GM10248 (cell line): ENCODE data around the gene SPOCD1.

ENCODE experiments used
- CTCF ChIA-PET: fragments of 300-600 bp; sonication (Branson Sonifier 250); formaldehyde crosslinking; extraction: SDS; loops from one replicate; lab custom pipeline; 2021; ENCODE audit warnings: antibody characterized with exemption; lab: Yijun Ruan, JAX
- POLR2A ChIA-PET: fragments of 350-650 bp; sonication (Branson Sonifier 250); formaldehyde crosslinking; extraction: SDS; loops from one replicate; lab custom pipeline; 2020; ENCODE audit warnings: antibody characterized with exemption; lab: Yijun Ruan, JAX
- DNase-seq: peaks from one replicate; pipeline ENCODE4 v3.0.0; 2012; ENCODE audit errors: extremely low spot score
- TF ChIP-seq, protein P1 (sequence below): IDR thresholded peaks from 2 replicates; pipeline ENCODE4 v1.5.1; 2012; ENCODE audit warnings: mild to moderate bottlenecking, low read depth; ENCODE audit errors: extremely low read depth, missing control alignments, control extremely low read depth

SPOCD1 gene

DNA sequence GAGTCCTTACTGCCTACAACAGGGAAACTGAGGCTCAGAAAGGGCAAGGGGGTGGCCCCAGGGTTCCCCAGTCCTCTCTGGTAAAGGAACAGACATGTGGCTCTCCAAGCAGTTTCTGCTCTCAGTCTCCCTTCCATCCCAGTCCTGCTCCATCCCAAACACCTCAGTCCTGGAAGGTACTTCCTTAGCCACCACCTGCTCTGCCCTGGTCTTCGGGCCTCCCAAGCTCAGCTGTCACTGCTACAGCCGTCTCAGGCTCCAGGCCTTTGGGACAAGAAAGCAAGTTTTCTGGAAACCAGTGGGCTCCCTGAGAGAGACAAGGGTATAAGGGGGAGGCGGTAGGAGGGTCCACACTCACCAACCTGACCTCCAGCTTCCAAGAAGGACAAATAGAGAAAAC lies 28.6 kb downstream of the SPOCD1 start:
- TF ChIP-seq, protein P1, sequence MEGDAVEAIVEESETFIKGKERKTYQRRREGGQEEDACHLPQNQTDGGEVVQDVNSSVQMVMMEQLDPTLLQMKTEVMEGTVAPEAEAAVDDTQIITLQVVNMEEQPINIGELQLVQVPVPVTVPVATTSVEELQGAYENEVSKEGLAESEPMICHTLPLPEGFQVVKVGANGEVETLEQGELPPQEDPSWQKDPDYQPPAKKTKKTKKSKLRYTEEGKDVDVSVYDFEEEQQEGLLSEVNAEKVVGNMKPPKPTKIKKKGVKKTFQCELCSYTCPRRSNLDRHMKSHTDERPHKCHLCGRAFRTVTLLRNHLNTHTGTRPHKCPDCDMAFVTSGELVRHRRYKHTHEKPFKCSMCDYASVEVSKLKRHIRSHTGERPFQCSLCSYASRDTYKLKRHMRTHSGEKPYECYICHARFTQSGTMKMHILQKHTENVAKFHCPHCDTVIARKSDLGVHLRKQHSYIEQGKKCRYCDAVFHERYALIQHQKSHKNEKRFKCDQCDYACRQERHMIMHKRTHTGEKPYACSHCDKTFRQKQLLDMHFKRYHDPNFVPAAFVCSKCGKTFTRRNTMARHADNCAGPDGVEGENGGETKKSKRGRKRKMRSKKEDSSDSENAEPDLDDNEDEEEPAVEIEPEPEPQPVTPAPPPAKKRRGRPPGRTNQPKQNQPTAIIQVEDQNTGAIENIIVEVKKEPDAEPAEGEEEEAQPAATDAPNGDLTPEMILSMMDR: no peak
- POLR2A ChIA-PET: no interaction called here
- CTCF ChIA-PET: interaction anchor here (1.6 to 4.5 kb wide), 6 partner anchors 18 to 491 kb away, joined by 5 to 87 read pairs (median 17); partner anchors contain the start of genes ADGRB2, SNRNP40 and ZCCHC17
- DNase-seq: no peak

- DNase-seq: no peak
- TF ChIP-seq, protein P1: no peak
- POLR2A ChIA-PET: no interaction called here
- CTCF ChIA-PET: interaction anchor here (4.5 kb wide), 1 partner anchor 125 kb away, joined by 87 read pairs; no protein-coding TSS in a partner anchor
Measured at GRCh38 chr1:31786366-31787060, 29.3 kb downstream of the SPOCD1 start.

- POLR2A ChIA-PET: no interaction called here
- CTCF ChIA-PET: no interaction called here
- DNase-seq: no peak
- TF ChIP-seq, protein P1: no peak
Measured at GRCh38 chr1:31785947-31786290, 29.9 kb downstream of the SPOCD1 start.

GRCh38 chr1:31785020-31785946 lies 30.5 kb downstream of the SPOCD1 start:
- CTCF ChIA-PET: interaction anchor here (1.3 to 1.5 kb wide), 3 partner anchors 31 to 121 kb away, joined by 4 read pairs; partner anchors contain the start of gene SPOCD1
- POLR2A ChIA-PET: no interaction called here

GRCh38 chr1:31784356-31785019 lies 31.3 kb downstream of the SPOCD1 start:
- TF ChIP-seq, protein P1: no peak
- DNase-seq: no peak
- ChIA-PET POLR2A (no interaction called here), CTCF (interaction anchor here (1.3 to 1.7 kb wide), 4 partner anchors 22 to 120 kb away, joined by 4 to 5 read pairs (median 4); partner anchors contain the start of gene SPOCD1)

More at GRCh38 chr1:31785020-31785946, 30.5 kb downstream of the SPOCD1 start:
- TF ChIP-seq, protein P1: no peak
- DNase-seq: no peak

DNA sequence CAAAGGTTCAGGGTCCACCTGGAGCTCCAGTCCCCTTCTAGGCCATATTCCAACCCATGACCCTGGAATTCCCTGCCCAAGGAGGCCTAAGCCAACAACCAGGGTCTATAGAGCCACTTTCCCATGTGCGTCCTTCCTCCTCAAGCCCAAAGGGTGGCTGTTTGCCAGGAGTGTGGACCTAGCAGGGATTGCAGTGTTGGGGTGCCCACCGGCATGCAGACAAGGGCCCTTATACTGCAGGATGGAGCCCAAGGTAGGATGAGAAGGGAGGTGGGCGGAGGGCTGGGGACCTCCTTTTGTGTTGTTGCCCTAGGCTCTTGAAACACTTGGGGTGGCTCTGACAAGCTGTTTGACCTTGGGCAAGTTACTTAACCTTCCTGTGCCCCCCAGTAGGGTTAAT lies 32.0 kb downstream of the SPOCD1 start:
- ChIA-PET POLR2A (no interaction called here), CTCF (interaction anchor here (1.5 to 1.7 kb wide), 3 partner anchors 21 to 119 kb away, joined by 4 to 5 read pairs (median 4); partner anchors contain the start of gene SPOCD1)
- DNase-seq: no peak
- TF ChIP-seq, protein P1: no peak
